GM12878 (cell line): ENCODE results near the gene NUP210L. TPM values are rescaled to one million over a fixed set of nuclear protein-coding genes. Genes with fewer than 3 reads are reported as not detected.

Source experiments
- ATAC-seq: fragments of 200-7000 bp; cut with Tn5 transposase; 3 replicates; pipeline ENCODE4 v1.9.1; 2020; ENCODE audit warnings: mild to moderate bottlenecking, moderate library complexity
- BruUV-seq: library from RNA; stranded (reverse); fragments of 400-500 nt; replicated peaks from 2 replicates; lab custom pipeline; 2021; lab: Mats Ljungman, UMichigan
- CTCF ChIA-PET: fragments of 300-600 bp; sonication (Branson Sonifier 250); formaldehyde crosslinking; extraction: SDS; loops from one replicate; lab custom pipeline; 2021; ENCODE audit warnings: inconsistent platforms; lab: Yijun Ruan, JAX
- POLR2A ChIA-PET: fragments of 350-600 bp; formaldehyde crosslinking; extraction: SDS; loops from one replicate; lab custom pipeline; 2021; ENCODE audit warnings: inconsistent platforms; lab: Charles Lee
- RAD21 ChIA-PET: fragments of 300-600 bp; sonication (Branson Sonifier 250); formaldehyde crosslinking; loops from one replicate; lab custom pipeline; 2023; ENCODE audit warnings: antibody characterized with exemption; ENCODE audit not compliant: unreplicated experiment; lab: Charles Lee
- SMC1A ChIA-PET: fragments of 300-600 bp; sonication (Branson Sonifier 250); formaldehyde crosslinking; loops from one replicate; lab custom pipeline; 2023; ENCODE audit not compliant: unreplicated experiment, uncharacterized antibody; lab: Charles Lee
- DNase-seq: peaks from one replicate; pipeline ENCODE4 v3.0.0-alpha.2; 2011; ENCODE audit warnings: low read depth, low spot score
- FAIRE-seq: peaks from 3 replicates; lab custom pipeline; 2011; peaks lifted over from hg19 to GRCh38; lab: Jason Lieb, UNC
- H2AFZ ChIP-seq: 2 replicates; pipeline ENCODE4 v1.6.0; 2011; ENCODE audit warnings: low read depth, low read length, control low read depth; ENCODE audit not compliant: control insufficient read depth
- H3K27ac ChIP-seq: 2 replicates; pipeline ENCODE4 v1.5.1; 2011; ENCODE audit warnings: control low read depth; ENCODE audit not compliant: control insufficient read depth, insufficient read depth
- H3K27me3 ChIP-seq, 2 experiments: replicated peaks in 1 of 2; 2 replicates each; pipeline versions ENCODE4 v1.6.0 to v1.6.1; 2011; ENCODE audit warnings: low read length in 1 of 2; ENCODE audit not compliant: control insufficient read depth in 2 of 2, insufficient read depth in 2 of 2
- H3K36me3 ChIP-seq, 2 experiments: 2 replicates each; pipeline ENCODE4 v1.5.1; 2011; ENCODE audit warnings: low read length in 1 of 2; ENCODE audit not compliant: control insufficient read depth in 2 of 2, insufficient read depth in 2 of 2
- H3K4me1 ChIP-seq: 2 replicates; pipeline ENCODE4 v1.6.1; 2011; ENCODE audit warnings: mild to moderate bottlenecking, low read length, moderate library complexity, mixed read lengths; ENCODE audit not compliant: control insufficient read depth, insufficient read depth
- H3K4me2 ChIP-seq: 2 replicates; pipeline ENCODE4 v1.6.0; 2011; ENCODE audit warnings: control low read depth; ENCODE audit not compliant: control insufficient read depth, insufficient read depth
- H3K4me3 ChIP-seq: fragments of 200-600 bp; sonication (generic); 2 replicates; pipeline ENCODE4 v1.5.1; 2016
- H3K79me2 ChIP-seq: 2 replicates; pipeline ENCODE4 v1.6.0; 2011; ENCODE audit warnings: low read length; ENCODE audit not compliant: control insufficient read depth, insufficient read depth
- H3K9ac ChIP-seq: 2 replicates; pipeline ENCODE4 v1.8.0; 2011; ENCODE audit warnings: low read length, control low read depth, mixed read lengths; ENCODE audit not compliant: control insufficient read depth, insufficient read depth
- H3K9me3 ChIP-seq: replicated peaks from 3 replicates; pipeline ENCODE4 v1.5.1; 2011; ENCODE audit warnings: mild to moderate bottlenecking, low read length; ENCODE audit not compliant: control insufficient read depth, insufficient read depth
- H4K20me1 ChIP-seq: 2 replicates; pipeline ENCODE4 v1.6.0; 2011; ENCODE audit not compliant: control insufficient read depth, insufficient read depth
- DPF2 ChIP-seq: fragments of 450-650 bp; IDR thresholded peaks from 2 replicates; pipeline ENCODE4 v1.6.1; 2017; ENCODE audit warnings: mild to moderate bottlenecking
- EZH2 ChIP-seq: IDR thresholded peaks from 2 replicates; pipeline ENCODE4 v1.6.1; 2012; ENCODE audit warnings: low read depth, mild to moderate bottlenecking, control low read depth, inconsistent platforms, low read length, borderline replicate concordance; ENCODE audit not compliant: control insufficient read depth
- GABPA ChIP-seq: IDR thresholded peaks from 2 replicates; pipeline ENCODE4 v1.6.1; 2014; ENCODE audit warnings: antibody characterized with exemption, low read depth, mild to moderate bottlenecking, inconsistent platforms
- HSF1 ChIP-seq: fragments of 150-350 bp; IDR thresholded peaks from 2 replicates; pipeline ENCODE4 v1.6.1; 2014; ENCODE audit warnings: mild to moderate bottlenecking, low read depth, low read length
- IRF5 ChIP-seq: fragments of 450-650 bp; IDR thresholded peaks from 2 replicates; pipeline ENCODE4 v1.6.1; 2017; ENCODE audit warnings: borderline replicate concordance
- JUND ChIP-seq: IDR thresholded peaks from 2 replicates; pipeline ENCODE4 v1.6.1; 2012; ENCODE audit warnings: low read depth, mild to moderate bottlenecking, low read length, improper control_type of control experiment, moderate library complexity
- PAX5 ChIP-seq: IDR thresholded peaks from 2 replicates; pipeline ENCODE4 v1.6.1; 2011; ENCODE audit warnings: low read depth, low read length, borderline replicate concordance
- POU2F2 ChIP-seq: IDR thresholded peaks from 3 replicates; pipeline ENCODE4 v1.6.1; 2011; ENCODE audit warnings: low read depth, mild to moderate bottlenecking, low read length, borderline replicate concordance
- SMARCA5 ChIP-seq: fragments of 450-650 bp; IDR thresholded peaks from 2 replicates; pipeline ENCODE4 v1.6.1; 2017; ENCODE audit warnings: mild to moderate bottlenecking
- SPI1 ChIP-seq: IDR thresholded peaks from 2 replicates; pipeline ENCODE4 v1.6.1; 2011; ENCODE audit warnings: low read depth, mild to moderate bottlenecking, low read length, moderate library complexity, borderline replicate concordance; ENCODE audit not compliant: insufficient read depth
- TAF1 ChIP-seq: IDR thresholded peaks from 2 replicates; pipeline ENCODE4 v1.6.1; 2011; ENCODE audit warnings: mild to moderate bottlenecking, low read depth, low read length, borderline replicate concordance
- TARDBP ChIP-seq: IDR thresholded peaks from 2 replicates; pipeline ENCODE4 v1.6.1; 2016; ENCODE audit warnings: borderline replicate concordance
- TCF12 ChIP-seq: IDR thresholded peaks from 2 replicates; pipeline ENCODE4 v1.6.1; 2011; ENCODE audit warnings: low read depth, mild to moderate bottlenecking, low read length
- ZNF207 ChIP-seq: fragments of 450-650 bp; IDR thresholded peaks from 2 replicates; pipeline ENCODE4 v1.6.1; 2014; ENCODE audit warnings: antibody characterized with exemption, mild to moderate bottlenecking, borderline replicate concordance
- ZNF592 ChIP-seq: fragments of 450-650 bp; IDR thresholded peaks from 2 replicates; pipeline ENCODE4 v1.6.1; 2017; ENCODE audit warnings: mild to moderate bottlenecking, moderate library complexity
- ZNF622 ChIP-seq: fragments of 450-650 bp; IDR thresholded peaks from 2 replicates; pipeline ENCODE4 v1.6.1; 2017; ENCODE audit warnings: mild to moderate bottlenecking, inconsistent platforms
- WGBS: methylation state at CpG from one replicate; pipeline ENCODE4 v1.1.6; 2016; ENCODE audit warnings: low lambda C conversion rate; ENCODE audit not compliant: insufficient replicate concordance, insufficient coverage; ENCODE audit errors: missing lambda C conversion rate; 5-methylcytosine and 5-hydroxymethylcytosine counted together
- in situ Hi-C: fragments of 300-500 bp; cut with MboI; formaldehyde crosslinking; loops from 9 replicates; pipeline ENCODE4 v1.14.3; 2018; ENCODE audit warnings: mixed read lengths
- intact Hi-C: fragments of 100-400 bp; cut with micrococcal nuclease; formaldehyde crosslinking; loops from one replicate; pipeline ENCODE4 v1.14.2; 2022; ENCODE audit not compliant: unreplicated experiment
- polyA plus RNA-seq, 11 experiments: library from polyadenylated mRNA; depleted of rRNA in 4 of 11; unstranded in 6 of 11; stranded (reverse) in 5 of 11; fragments of >200 nt; fragmentation: Nextera tagmentation in 4 of 11; fragmentation: Illumina TruSeq in 1 of 11; extraction: Ambion mirVana in 4 of 11; extraction: Trizol in 1 of 11; gene quantifications; 1 replicate in 1 of 11; 2 replicates in 10 of 11; pipeline versions ENCODE4 v1.2.1 to v1.2.3, GENCODE V29; 2011 to 2016; ENCODE audit warnings: inconsistent platforms in 2 of 11, missing spikeins in 2 of 11, low read depth in 1 of 11
- total RNA-seq, 4 experiments: library from RNA; depleted of rRNA in 3 of 4; stranded (reverse); fragments of >200 nt in 3 of 4; fragmentation: Illumina TruSeq in 1 of 4; extraction: Trizol in 1 of 4; gene quantifications; 2 replicates each; pipeline versions ENCODE4 v1.2.1 to v1.2.3, GENCODE V29; 2013 to 2021

NUP210L gene
- total and polyA plus RNA-seq, 10 of the 15 experiments (the other 5 are each of a cell fraction or from before 2014, with no cell fraction given), result 0.04 to 0.08 (median 0.07) TPM; not detected in 7

GRCh38 chr1:153961421-153961820 lies 193.5 kb downstream of the NUP210L start:
- H3K79me2 ChIP-seq, result peaks cover 66% of the 10 kb centered on the region
- POLR2A ChIA-PET, result interaction anchor here (3.5 to 10.0 kb wide), 2 partner anchors 15 to 16 kb away, joined by 43 to 132 read pairs; partner anchors contain the start of genes DENND4B and JTB
- H3K9me3 ChIP-seq, result no peaks in the 10 kb centered on the region
- peaks cover 12% of the 10 kb centered on the region for H3K4me1 ChIP-seq
- FAIRE-seq (no peak), ATAC-seq (no peak), DNase-seq (no peak)
- no peak overlapping the region for H2AFZ ChIP-seq
- SMC1A ChIA-PET, result interaction anchor here (0.6 to 2.1 kb wide), 3 partner anchors 11 to 129 kb away, joined by 3 to 15 read pairs (median 5); partner anchors contain the start of gene RAB13
- in situ Hi-C loops, result no loop called here
- H4K20me1 ChIP-seq, result no peaks in the 10 kb centered on the region; the same call in 1 of the 2 replicates
- intact Hi-C loops, result no loop called here
- WGBS, result 81% methylated on average over 4 of the region's 4 CpGs
- H3K4me3 ChIP-seq, result peak overlapping the region; percentile 88
- peak overlapping the region; percentile 93 for H3K27ac ChIP-seq
- no TSS peak for BruUV-seq
- RAD21 ChIA-PET, result interaction anchor here (3.1 kb wide), 1 partner anchor 39 kb away, joined by 15 read pairs; the partner anchor contains the start of gene GATAD2B
- H3K36me3 ChIP-seq, result peaks cover 9 to 15% of the 10 kb centered on the region in 2 experiments
- peak overlapping the region; percentile 98 for H3K4me2 ChIP-seq
- peak overlapping the region; percentile 98 for H3K9ac ChIP-seq
- CTCF ChIA-PET, result interaction anchor here (0.6 to 2.9 kb wide), 2 partner anchors 15 to 481 kb away, joined by 3 to 25 read pairs; partner anchors contain the start of gene JTB
- no peaks in the 10 kb centered on the region for H3K27me3 ChIP-seq
- TF ChIP-seq ZNF207 (no peak), HSF1 (no peak), TCF12 (no peak), POU2F2 (no peak), ZNF592 (no peak), DPF2 (no peak), SPI1 (no peak), ZNF622 (no peak), PAX5 (no peak), JUND (no peak), SMARCA5 (no peak), TARDBP (no peak), IRF5 (no peak), GABPA (no peak), EZH2 (no peak), TAF1 (no peak)
